ENCODE data around the gene SHISA5. TPM values are rescaled to one million over a fixed set of nuclear protein-coding genes. Genes with fewer than 3 reads are reported as not detected.

Gene SHISA5
- total and polyA plus RNA-seq, 2 of the 8 experiments (the other 6 are each of a cell fraction or from before 2014, with no cell fraction given), result 196 to 315 TPM

GRCh38 chr3:48548729-48549705 is 45.0 kb upstream of the SHISA5 start:
- no peak overlapping the region; the same call in 1 of the 2 replicates for H4K8ac ChIP-seq (ENCODE audit: extremely low read depth, insufficient read depth, low read length)
- H2AFZ ChIP-seq (ENCODE audit: low read length), result no peak overlapping the region
- H3K27ac ChIP-seq (ENCODE audit: low read depth, low read length), result peak overlapping the region; percentile 25; the same call in 1 of the 2 replicates
- H3K4ac ChIP-seq (replicated peaks; ENCODE audit: insufficient read length, low read depth, low read length), result no peak overlapping the region
- H2BK20ac ChIP-seq (ENCODE audit: low read length), result no peak overlapping the region
- H3K36me3 ChIP-seq (ENCODE audit: control insufficient read depth in 2 of 4, insufficient read depth in 4 of 4, low read length in 3 of 4), result peaks cover 2 to 18% (median 15%) of the 10 kb centered on the region in 4 experiments; a peak in 6 of 8 replicates
- peaks cover 0 to 1% (median under 1%) of the 10 kb centered on the region in 4 experiments; a peak in 3 of 7 replicates for H3K4me1 ChIP-seq (replicated peaks in 1 of 4; ENCODE audit: control insufficient read depth in 3 of 4, insufficient read depth in 4 of 4, low read length in 3 of 4)
- ChIA-PET CTCF (ENCODE audit: partially characterized antibody) (interaction anchor here (0.6 to 5.4 kb wide), 51 partner anchors 8 to 412 kb away, joined by 3 to 67 read pairs (median 5); partner anchors contain the start of genes ATRIP, CCDC51, SHISA5 and SLC26A6), POLR2A (ENCODE audit: partially characterized antibody) (interaction anchor here (0.7 to 2.3 kb wide), 15 partner anchors 9 to 150 kb away, joined by 3 to 11 read pairs (median 4); partner anchors contain the start of genes CELSR3 and SHISA5)
- H3K79me1 ChIP-seq (ENCODE audit: low read depth, low read length), result peaks cover 3% of the 10 kb centered on the region
- no peak overlapping the region for H2AK5ac ChIP-seq (ENCODE audit: low read depth, low read length)
- H4K91ac ChIP-seq (replicated peaks; ENCODE audit: insufficient read length, low read length), result no peak overlapping the region
- no peak overlapping the region for H4K5ac ChIP-seq (ENCODE audit: insufficient read length, low read depth, low read length)
- H2BK5ac ChIP-seq (ENCODE audit: low read depth, low read length), result no peak overlapping the region
- no peak overlapping the region for H2BK120ac ChIP-seq (replicated peaks; ENCODE audit: low read depth, low read length)
- peak; percentile 54 to 95 for DNase-seq (ENCODE audit: low read depth in 1 of 2, low spot score in 2 of 2)
- no peak overlapping the region for H2BK15ac ChIP-seq (ENCODE audit: low read length)
- peak; percentile 77 for FAIRE-seq
- H3K56ac ChIP-seq (replicated peaks; ENCODE audit: insufficient read length, low read depth, low read length), result no peak overlapping the region
- H3K9me3 ChIP-seq (ENCODE audit: insufficient read depth in 2 of 2, low read depth in 1 of 2, low read length in 1 of 2), result no peaks in the 10 kb centered on the region
- H3K18ac ChIP-seq (ENCODE audit: extremely low read depth, low read length), result no peak overlapping the region
- H3K23me2 ChIP-seq (ENCODE audit: low read depth, low read length), result no peaks in the 10 kb centered on the region
- no peak overlapping the region for H3K14ac ChIP-seq (ENCODE audit: insufficient read length)
- peaks cover 0 to 11% of the 10 kb centered on the region in 2 experiments; a peak in 1 of 4 replicates for H3K79me2 ChIP-seq (ENCODE audit: control insufficient read depth in 1 of 2, insufficient read depth in 2 of 2, low read length in 2 of 2)
- no peak overlapping the region for H2BK12ac ChIP-seq (ENCODE audit: low read depth, low read length)
- WGBS, 2 experiments (ENCODE audit: extremely low coverage in 1 of 2, insufficient coverage in 1 of 2, insufficient read length in 1 of 2, insufficient replicate concordance in 2 of 2, low coverage in 1 of 2, low lambda C conversion rate in 2 of 2, missing lambda C conversion rate in 1 of 2), result 75% methylated on average over 10 of the region's 10 CpGs; no CpG with 5 or more reads in 1 of the 2 experiments
- H3K4me2 ChIP-seq (ENCODE audit: insufficient read depth in 1 of 2, low read depth in 2 of 2, low read length in 2 of 2), result no peak overlapping the region
- peaks cover 0 to 5% of the 10 kb centered on the region in 2 experiments for H4K20me1 ChIP-seq (replicated peaks in 1 of 2; ENCODE audit: control insufficient read depth in 1 of 2, insufficient read depth in 2 of 2, low read length in 2 of 2)
- no peak overlapping the region for H3K9ac ChIP-seq (replicated peaks in 1 of 4; ENCODE audit: extremely low read depth in 1 of 4, low read depth in 3 of 4, low read length in 3 of 4)
- H3K23ac ChIP-seq (ENCODE audit: insufficient read length), result no peak overlapping the region
- no peak overlapping the region for H3K4me3 ChIP-seq (ENCODE audit: extremely low read depth in 1 of 4, insufficient read depth in 2 of 4, low read depth in 3 of 4, low read length in 4 of 4)
- no peaks in the 10 kb centered on the region for H3K27me3 ChIP-seq (replicated peaks in 1 of 4; ENCODE audit: control insufficient read depth in 3 of 4, extremely low read depth in 1 of 4, insufficient read depth in 3 of 4, low read length in 3 of 4)
- TF ChIP-seq CBX8 (IDR thresholded peaks at IDR 0.05; ENCODE audit: borderline replicate concordance, low read depth, low read length) (no peak), MAX (IDR thresholded peaks at IDR 0.05) (peak; percentile 48; the same call in 1 of the 2 replicates), CBX5 (IDR thresholded peaks at IDR 0.05; ENCODE audit: low read depth, low read length) (no peak), SP1 (IDR thresholded peaks at IDR 0.05; ENCODE audit: low read depth, low read length) (no peak), GABPA (IDR thresholded peaks at IDR 0.05; ENCODE audit: borderline replicate concordance, insufficient read depth, low read length) (peak; percentile 44; the same call in 1 of the 2 replicates), SRF (IDR thresholded peaks at IDR 0.05; ENCODE audit: low read depth, low read length) (no peak), SIX5 (IDR thresholded peaks at IDR 0.05; ENCODE audit: low read depth, low read length) (no peak), RAD21 (IDR thresholded peaks at IDR 0.05 in 1 of 2, conservative IDR thresholded peaks at IDR 0.05 in 1 of 2; ENCODE audit: low read depth in 2 of 2, low read length in 2 of 2) (peak; percentile 90 to 94)

All from H1 (cell line).